ENCODE data around the gene MXRA5. TPM values are rescaled to one million over a fixed set of nuclear protein-coding genes. Genes with fewer than 3 reads are reported as not detected.
"Not testable (repeated sequence)": the region's sequence is repeated elsewhere in the genome, so short reads cannot be mapped to it uniquely, and the experiment has no call there.

Gene MXRA5
- total RNA-seq, 1 experiment from 2014 or later = not detected

GRCh38 chrX:3286196-3286945 is 60.1 kb downstream of the MXRA5 start:
- H3K36me3 ChIP-seq (ENCODE audit: low read depth, low read length) = no peaks in the 10 kb centered on the region
- CTCF ChIA-PET = no interaction called here
- H3K4me2 ChIP-seq (ENCODE audit: low read length) = peak overlapping the region; percentile 71
- no peaks in the 10 kb centered on the region for H3K27me3 ChIP-seq (ENCODE audit: low read length)
- intact Hi-C loops (cut with micrococcal nuclease) = no loop called here
- POLR2A ChIA-PET (ENCODE audit: unreplicated experiment) = no interaction called here
- H3K79me2 ChIP-seq (ENCODE audit: low read length) = no peaks in the 10 kb centered on the region
- peak overlapping the region; percentile 63; the same call in 1 of the 2 replicates for H2AFZ ChIP-seq (ENCODE audit: low read length)
- peaks cover 6% of the 10 kb centered on the region; the same call in 1 of the 2 replicates for H3K4me1 ChIP-seq (ENCODE audit: insufficient read depth, low read length)
- no peaks in the 10 kb centered on the region for H4K20me1 ChIP-seq (ENCODE audit: low read length)
- H3F3A ChIP-seq (ENCODE audit: low read length, unreplicated experiment) = no peaks in the 10 kb centered on the region
- H3K4me3 ChIP-seq (ENCODE audit: low read length) = peak overlapping the region; percentile 53; the same call in 1 of the 2 replicates
- H3K9me3 ChIP-seq (ENCODE audit: low read length) = no peaks in the 10 kb centered on the region
- 0 out of 2 replicates have a peak overlapping the region, but pooled peaks have one; percentile 20 for H3K27ac ChIP-seq (ENCODE audit: low read length)
- TF ChIP-seq EZH2 (IDR thresholded peaks at IDR 0.05; ENCODE audit: low read length, unreplicated experiment) (no peak), EZH2phosphoT487 (IDR thresholded peaks at IDR 0.05; ENCODE audit: borderline replicate concordance, low read length) (no peak)
- TF ChIP-seq, protein P1, sequence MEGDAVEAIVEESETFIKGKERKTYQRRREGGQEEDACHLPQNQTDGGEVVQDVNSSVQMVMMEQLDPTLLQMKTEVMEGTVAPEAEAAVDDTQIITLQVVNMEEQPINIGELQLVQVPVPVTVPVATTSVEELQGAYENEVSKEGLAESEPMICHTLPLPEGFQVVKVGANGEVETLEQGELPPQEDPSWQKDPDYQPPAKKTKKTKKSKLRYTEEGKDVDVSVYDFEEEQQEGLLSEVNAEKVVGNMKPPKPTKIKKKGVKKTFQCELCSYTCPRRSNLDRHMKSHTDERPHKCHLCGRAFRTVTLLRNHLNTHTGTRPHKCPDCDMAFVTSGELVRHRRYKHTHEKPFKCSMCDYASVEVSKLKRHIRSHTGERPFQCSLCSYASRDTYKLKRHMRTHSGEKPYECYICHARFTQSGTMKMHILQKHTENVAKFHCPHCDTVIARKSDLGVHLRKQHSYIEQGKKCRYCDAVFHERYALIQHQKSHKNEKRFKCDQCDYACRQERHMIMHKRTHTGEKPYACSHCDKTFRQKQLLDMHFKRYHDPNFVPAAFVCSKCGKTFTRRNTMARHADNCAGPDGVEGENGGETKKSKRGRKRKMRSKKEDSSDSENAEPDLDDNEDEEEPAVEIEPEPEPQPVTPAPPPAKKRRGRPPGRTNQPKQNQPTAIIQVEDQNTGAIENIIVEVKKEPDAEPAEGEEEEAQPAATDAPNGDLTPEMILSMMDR (conservative IDR thresholded peaks at IDR 0.05; ENCODE audit: low read depth, low read length) = no peak
- H3K9me2 ChIP-seq (replicated peaks; ENCODE audit: low read length) = no peaks in the 10 kb centered on the region
- H3K9ac ChIP-seq (ENCODE audit: low read length) = no peak overlapping the region
- DNase-seq (peak; percentile 63), ATAC-seq (peak; percentile 40; the same call in 1 of the 2 replicates)
- no TSS peak for BruUV-seq (replicated peaks)

DNA sequence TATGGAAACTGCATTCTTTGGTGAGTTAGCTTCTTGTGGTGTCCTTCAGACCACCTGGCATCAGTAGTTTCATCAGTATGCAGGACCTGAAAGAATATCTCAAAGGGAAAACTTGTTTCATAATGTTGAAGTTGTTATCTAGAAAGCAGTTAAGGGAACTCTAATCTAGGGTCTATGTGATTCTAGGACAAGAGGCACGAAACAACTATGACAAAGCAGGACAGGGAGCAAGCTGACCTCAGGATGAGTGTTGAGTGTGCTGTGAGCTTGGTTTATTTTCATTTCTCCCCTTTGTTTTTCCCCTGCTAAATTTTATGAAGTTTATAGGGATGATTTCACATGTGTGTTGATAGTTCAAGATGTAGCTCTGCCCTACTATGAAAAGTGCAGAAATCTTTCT is 65.7 kb downstream of the MXRA5 start:
- TF ChIP-seq, protein P1 (conservative IDR thresholded peaks at IDR 0.05; ENCODE audit: low read depth, low read length) = no peak
- TF ChIP-seq EZH2 (IDR thresholded peaks at IDR 0.05; ENCODE audit: low read length, unreplicated experiment) = no peak
- TF ChIP-seq EZH2phosphoT487 (IDR thresholded peaks at IDR 0.05; ENCODE audit: borderline replicate concordance, low read length) = no peak

GRCh38 chrX:3273668-3274067 is 72.8 kb downstream of the MXRA5 start:
- H3K9ac ChIP-seq (ENCODE audit: low read length); intact Hi-C loops (cut with micrococcal nuclease); H3K4me3 ChIP-seq (ENCODE audit: low read length); DNase-seq; POLR2A ChIA-PET (ENCODE audit: unreplicated experiment); CTCF ChIA-PET; H3K27ac ChIP-seq (ENCODE audit: low read length); H3K9me2 ChIP-seq (replicated peaks; ENCODE audit: low read length); H3K9me3 ChIP-seq (ENCODE audit: low read length); H4K20me1 ChIP-seq (ENCODE audit: low read length); H3F3A ChIP-seq (ENCODE audit: low read length, unreplicated experiment); H3K4me2 ChIP-seq (ENCODE audit: low read length); H2AFZ ChIP-seq (ENCODE audit: low read length); H3K4me1 ChIP-seq (ENCODE audit: insufficient read depth, low read length); H3K27me3 ChIP-seq (ENCODE audit: low read length); H3K36me3 ChIP-seq (ENCODE audit: low read depth, low read length); BruUV-seq (replicated peaks); H3K79me2 ChIP-seq (ENCODE audit: low read length); ATAC-seq: not testable (repeated sequence)

More for the DNA sequence above, 65.7 kb downstream of the MXRA5 start:
- Histone ChIP-seq H3K27ac (ENCODE audit: low read length) (no peak overlapping the region), H3K9me2 (replicated peaks; ENCODE audit: low read length) (no peaks in the 10 kb centered on the region), H3K36me3 (ENCODE audit: low read depth, low read length) (no peaks in the 10 kb centered on the region), H4K20me1 (ENCODE audit: low read length) (no peaks in the 10 kb centered on the region), H3K27me3 (ENCODE audit: low read length) (no peaks in the 10 kb centered on the region), H3F3A (ENCODE audit: low read length, unreplicated experiment) (no peaks in the 10 kb centered on the region), H2AFZ (ENCODE audit: low read length) (no peak overlapping the region), H3K79me2 (ENCODE audit: low read length) (no peaks in the 10 kb centered on the region), H3K4me3 (ENCODE audit: low read length) (no peak overlapping the region), H3K9me3 (ENCODE audit: low read length) (no peaks in the 10 kb centered on the region), H3K9ac (ENCODE audit: low read length) (no peak overlapping the region), H3K4me2 (ENCODE audit: low read length) (no peak overlapping the region), H3K4me1 (ENCODE audit: insufficient read depth, low read length) (no peaks in the 10 kb centered on the region)
- ATAC-seq (no peak), DNase-seq (no peak)
- CTCF ChIA-PET = interaction anchor here (0.6 kb wide), 1 partner anchor 17 kb away, joined by 3 read pairs; no protein-coding TSS in a partner anchor
- intact Hi-C loops (cut with micrococcal nuclease) = no loop called here
- POLR2A ChIA-PET (ENCODE audit: unreplicated experiment) = no interaction called here
- BruUV-seq (replicated peaks) = no TSS peak
